HG03558 (cell line): ENCODE results near the gene TXNDC15.
"Not testable (repeated sequence)": the region's sequence is repeated elsewhere in the genome, so short reads cannot be mapped to it uniquely, and the experiment has no call there.

Experiments
- ATAC-seq: cut with Tn5 transposase; IDR thresholded peaks from one replicate; pipeline ENCODE4 v1.9.1; 2021; ENCODE audit warnings: moderate number of reproducible peaks; ENCODE audit not compliant: unreplicated experiment; ENCODE audit errors: extremely low read depth

Gene TXNDC15

DNA sequence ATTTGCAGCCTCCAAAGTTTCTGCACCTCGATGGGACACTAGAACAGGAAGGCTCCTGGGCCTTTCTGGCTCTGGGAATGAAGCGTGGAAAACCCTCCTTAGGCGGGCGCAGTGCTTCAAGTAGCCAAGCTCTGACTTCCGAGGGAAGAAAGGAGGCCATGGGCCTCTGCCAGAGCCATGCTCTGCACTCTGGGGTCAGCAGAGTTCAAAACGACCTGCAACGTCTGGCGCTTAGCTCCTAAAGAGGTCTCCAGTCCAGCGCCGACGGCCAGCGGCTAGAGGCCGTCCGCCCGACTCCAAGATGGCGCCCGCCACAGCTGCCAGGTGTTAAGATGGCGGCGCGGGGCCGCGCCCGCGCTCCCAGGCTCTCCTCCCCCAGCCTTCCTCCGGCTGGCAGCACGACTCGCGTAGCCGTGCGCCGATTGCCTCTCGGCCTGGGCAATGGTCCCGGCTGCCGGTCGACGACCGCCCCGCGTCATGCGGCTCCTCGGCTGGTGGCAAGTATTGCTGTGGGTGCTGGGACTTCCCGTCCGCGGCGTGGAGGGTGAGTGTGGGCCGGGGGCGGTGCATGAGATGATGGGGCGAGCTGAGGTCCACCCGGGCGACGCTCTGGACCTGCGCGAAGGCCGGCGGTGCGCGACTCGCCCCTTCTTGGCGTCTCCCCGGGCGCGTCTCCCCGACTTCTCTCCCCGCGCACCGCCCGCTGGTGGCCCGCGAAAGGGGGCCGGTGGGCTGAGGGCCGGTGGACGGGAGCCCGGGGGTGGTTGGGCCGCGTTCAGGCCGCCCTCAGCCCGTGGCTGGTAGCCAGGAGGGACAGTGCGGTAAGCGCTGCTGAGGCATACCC is at the start of gene TXNDC15:
Gene TXNDC15, plus strand, starts transcription at position 385 of the 844 bp plus-strand sequence. Its CDS starts 57 bp downstream, at position 442.
- peak; percentile 42 for ATAC-seq

DNA sequence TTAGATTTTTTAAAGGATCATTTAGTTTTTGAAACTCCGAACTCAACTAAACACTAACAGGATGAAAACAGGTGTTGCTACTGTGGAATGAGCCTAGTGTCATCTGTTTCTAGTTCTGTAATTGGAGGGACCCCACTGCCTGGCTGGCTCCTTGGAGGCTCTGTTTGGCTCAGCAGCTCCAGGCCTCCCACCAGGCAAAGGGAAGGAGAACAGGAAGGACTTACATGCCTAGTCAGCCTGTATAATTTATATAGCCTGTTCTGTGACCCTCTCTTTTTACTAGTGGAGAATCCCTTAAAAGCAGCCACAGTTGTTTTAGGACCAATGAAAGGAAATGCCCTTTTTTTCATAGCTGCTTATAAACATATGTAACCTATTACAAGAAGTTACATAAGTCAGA is 49.5 kb upstream of the TXNDC15 start:
- ATAC-seq = no peak

DNA sequence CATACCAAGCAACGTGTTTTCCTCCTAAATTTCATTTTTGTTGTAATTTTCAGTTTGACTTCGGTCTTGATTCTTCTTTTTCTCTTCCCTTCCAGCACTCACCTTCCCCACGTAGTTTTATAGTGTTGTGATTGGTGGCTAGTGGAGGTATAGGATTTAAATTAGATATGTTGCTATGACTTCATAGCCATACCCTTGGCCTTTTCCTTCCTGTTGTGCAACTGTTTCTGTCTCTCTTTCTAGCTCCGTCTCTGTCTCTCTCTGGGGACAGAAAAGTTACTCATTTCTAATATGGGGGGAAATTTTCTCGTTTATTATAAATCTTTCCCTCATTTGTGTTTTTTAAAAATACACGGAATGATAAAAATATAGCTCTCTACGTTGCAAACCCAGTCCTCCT is 49.0 kb upstream of the TXNDC15 start:
- no peak for ATAC-seq

DNA sequence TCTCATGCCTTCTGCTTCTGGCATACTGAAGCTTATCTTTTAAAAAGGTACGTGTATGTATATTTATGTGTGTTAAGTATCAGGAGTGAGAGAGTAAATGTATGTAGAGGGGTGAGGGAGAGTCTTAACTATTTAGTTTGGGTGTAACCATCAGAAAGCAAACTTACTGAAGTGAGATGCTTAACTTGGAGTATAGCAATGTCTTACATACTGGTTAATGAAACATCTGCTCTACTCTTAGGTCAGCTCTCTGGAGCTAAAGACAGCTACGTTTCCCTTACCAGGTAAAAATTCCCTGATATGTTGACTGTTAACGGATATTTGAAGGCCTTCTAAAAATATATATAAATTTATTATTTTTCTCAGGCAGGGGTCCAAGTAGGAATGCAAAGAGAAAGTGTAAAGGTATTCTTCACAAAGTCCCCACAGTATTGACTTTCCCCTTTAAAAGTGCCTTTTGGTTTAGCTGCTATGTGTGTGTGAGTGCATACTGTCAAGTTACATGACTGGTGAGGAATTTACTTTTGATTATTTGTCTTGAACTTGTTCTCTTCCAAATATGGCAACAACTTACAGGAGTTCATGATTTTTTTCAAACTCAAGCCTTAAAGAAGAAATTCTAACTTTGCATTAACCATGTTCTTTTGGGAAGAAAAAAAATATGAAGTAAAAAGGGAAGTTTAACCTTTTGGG is 40.7 kb upstream of the TXNDC15 start:
- ATAC-seq = no peak

DNA sequence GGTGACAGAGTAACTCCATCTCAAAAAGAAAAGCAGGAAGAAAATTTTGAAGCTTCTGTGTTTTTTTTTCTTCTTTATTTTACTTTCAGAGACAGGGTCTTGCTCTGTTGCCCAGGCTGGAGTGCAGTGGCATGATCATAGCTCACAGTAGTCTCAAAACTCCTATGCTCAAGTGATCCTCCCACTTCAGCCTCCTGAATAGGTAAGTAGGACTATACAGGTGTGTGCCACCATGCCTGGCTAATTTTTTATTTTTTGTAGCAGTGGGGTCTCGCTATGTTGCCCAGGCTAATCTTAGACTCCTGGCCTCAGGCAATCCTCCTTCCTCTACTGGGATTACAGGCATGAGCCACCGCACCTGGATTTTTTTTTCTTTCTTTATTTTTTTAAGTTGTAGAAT is 38.5 kb upstream of the TXNDC15 start:
- no peak for ATAC-seq

DNA sequence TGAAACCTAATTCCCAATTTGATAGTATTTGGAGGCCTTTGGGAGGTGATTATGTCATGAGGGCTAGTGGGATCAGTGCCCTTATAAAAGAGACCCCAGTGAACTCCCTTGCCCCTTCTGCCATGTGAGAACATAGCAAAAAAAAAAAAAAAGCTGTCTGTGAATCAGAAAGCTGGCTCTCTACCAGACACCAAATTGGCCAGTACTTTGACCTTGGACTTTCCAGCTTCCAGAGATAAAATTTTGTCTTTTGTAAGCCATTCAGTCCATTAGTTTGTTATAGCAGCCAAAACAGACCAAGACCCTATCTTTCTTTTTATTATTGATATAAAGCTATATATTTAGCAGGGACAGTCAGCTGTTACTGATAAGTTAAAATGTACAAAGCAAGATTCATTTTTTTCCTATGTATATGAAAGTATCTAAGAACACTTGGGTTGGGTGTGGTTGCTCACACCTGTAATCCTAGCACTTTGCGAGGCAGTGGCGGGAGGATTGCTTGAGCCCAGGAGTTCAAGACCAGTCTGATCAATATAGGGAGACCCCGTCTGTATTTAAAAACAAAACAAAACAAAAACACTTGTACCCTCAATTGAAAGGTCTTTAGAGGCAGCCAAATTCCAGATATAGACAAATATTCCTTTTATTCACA is 36.5 kb upstream of the TXNDC15 start:
- no peak for ATAC-seq

GRCh38 chr5:134838361-134838760 is 35.8 kb upstream of the TXNDC15 start:
- ATAC-seq = not testable (repeated sequence)

DNA sequence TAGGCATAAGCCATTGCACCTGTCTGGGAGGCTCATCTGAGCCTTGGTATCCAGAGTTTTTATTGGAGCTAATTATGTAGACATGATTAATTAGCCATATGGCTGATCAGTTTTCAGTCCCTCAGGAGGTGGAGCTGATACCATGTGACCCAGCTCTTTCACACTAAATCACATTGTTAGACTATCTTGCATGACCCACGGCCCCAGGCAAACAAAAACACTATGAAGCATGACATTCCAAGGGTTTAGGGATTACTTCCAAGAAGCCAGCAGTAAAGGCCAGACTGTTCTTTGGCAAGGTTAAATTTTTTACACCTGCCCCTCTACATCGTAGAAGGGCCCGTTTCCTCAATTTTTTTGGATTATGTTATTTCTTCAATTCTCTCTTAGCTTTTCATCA is 33.4 kb upstream of the TXNDC15 start:
- no peak for ATAC-seq

GRCh38 chr5:134844252-134844651 is 29.9 kb upstream of the TXNDC15 start:
- ATAC-seq = no peak

DNA sequence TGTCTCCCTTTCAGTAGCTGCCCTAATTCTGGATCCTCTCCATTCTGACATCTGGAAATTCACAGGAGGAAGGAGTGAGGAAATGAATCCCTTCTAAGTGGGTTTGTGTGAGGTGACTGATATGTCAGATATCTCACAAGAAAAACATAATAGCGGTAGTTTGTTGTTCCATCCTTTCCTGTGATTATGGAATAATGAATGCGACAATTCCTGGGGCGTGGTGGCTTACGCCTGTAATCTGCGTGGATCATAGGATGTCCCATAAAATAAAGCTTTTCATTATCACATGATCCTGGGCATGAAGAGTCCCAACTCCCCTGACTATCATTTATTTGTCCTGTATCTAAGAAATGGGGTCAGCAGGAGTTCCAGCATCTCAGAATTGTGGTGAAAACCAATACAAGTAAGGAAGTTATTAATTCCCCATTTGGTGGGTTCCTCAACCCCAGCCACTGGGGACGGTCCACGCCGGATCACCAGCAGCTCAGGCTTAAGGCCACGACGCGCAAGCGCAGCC is 28.8 kb upstream of the TXNDC15 start:
- ATAC-seq = no peak

- ATAC-seq = peak; percentile 89
Observed at GRCh38 chr5:134845852-134846640, 28.1 kb upstream of the TXNDC15 start, which contains the start of gene C5orf24. Gene C5orf24 (plus strand): TSS chr5:134845968. CDS start chr5:134854901, 8,933 bp downstream.

DNA sequence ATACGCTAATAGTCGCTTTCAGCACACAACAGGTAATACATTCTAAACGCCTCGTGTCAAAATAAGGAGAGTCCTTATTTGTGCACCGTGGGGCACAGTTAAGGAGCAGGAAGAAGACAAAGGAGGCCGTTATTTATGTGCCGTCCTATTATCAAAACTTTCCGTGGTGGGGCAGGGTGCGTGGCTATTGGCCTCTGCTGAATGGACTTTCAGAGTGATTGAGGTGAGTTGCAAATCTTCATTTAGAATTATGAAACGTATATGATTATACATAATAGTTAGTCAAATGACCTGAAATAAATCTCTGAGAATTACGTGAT is 27.6 kb upstream of the TXNDC15 start:
- no peak for ATAC-seq

GRCh38 chr5:134849434-134849933 is 24.7 kb upstream of the TXNDC15 start:
- ATAC-seq = not testable (repeated sequence)

- no peak for ATAC-seq
Observed at GRCh38 chr5:134851307-134851923, 22.8 kb upstream of the TXNDC15 start.

DNA sequence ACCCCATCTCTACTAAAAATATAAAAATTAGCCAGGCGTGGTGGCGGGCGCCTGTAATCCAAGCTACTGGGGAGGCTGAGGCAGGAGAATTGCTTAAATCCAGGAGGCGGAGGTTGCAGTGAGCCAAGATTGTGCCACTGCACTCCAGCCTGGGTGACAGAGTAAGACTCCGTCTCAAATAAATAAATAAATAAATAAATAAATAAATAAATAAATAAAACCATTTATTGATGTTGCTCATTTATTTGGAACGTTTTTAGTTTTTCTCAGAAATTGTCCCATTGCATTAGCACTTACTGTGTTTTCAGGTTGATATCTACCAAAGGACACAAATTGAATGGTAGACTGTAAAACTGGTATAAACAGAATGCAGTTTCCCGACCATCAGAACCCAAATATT is 17.7 kb upstream of the TXNDC15 start:
- ATAC-seq = not testable (repeated sequence)

DNA sequence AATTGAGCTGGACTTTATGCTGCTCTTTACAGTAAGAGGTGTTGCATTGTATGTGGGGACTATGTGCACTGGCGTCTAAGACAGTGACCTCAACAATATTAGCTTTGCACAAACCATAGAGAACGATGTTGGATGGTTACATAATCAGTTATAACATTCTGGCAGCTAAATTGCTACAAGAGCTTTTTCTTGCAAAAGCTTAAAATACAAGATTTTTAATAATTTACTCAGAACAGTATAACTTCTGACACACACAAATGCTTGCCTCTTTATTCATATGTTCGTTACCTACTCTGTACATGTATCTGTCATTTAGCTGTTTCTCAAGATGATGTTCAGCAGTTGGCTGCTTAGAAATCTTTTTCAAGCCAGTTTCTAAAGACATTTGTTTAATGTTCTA is 16.8 kb upstream of the TXNDC15 start:
- ATAC-seq = no peak

- ATAC-seq = no peak
Observed at GRCh38 chr5:134864707-134865106, 9.5 kb upstream of the TXNDC15 start.

- no peak for ATAC-seq
Observed at GRCh38 chr5:134873494-134873893, 677 bp upstream of the TXNDC15 start.

DNA sequence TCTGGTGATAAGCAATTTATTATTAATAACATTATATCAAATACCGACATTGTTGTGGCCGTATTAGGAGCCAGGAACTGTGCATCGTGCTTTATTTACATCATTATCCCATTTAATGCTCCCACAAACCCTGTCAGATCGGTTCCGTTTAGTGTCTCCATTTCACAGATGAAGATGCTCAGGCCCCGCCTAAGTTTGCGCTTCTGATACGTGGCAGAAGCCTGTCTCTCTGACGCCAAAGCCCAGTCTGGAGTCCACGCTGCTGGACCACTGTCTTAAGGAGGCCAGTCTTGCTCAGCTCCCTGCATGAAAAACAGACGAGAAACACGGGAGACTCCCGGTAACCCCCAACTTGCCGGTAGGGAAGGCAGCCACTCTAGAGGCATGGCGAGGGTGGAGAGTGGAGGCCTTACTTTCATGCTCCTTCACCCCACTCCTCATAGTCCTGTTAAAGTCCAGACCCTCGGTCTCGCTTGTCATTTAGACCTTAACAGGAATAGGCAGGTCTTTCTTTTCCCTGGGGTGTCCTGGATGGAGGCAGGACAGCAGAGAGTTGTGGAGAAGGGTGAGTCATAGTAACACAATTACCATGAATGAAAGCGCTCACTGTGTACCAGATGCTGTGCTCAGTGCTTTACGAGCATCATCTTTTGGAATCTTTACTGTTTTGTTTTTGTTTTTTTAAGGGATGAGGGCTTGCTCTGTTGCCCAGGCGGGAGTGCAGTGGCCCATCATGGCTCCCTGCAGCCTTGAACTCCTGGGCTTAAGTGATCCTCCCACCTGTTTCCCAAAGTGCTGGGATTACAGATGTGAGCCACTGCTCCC is 872 bp downstream of the TXNDC15 start:
- ATAC-seq = no peak
